HEK293T (cell line): ENCODE data around the gene TOR4A.

Experiments
- BHLHE40 ChIP-seq: fragments of 450-650 bp; IDR thresholded peaks from 2 replicates; pipeline ENCODE4 v1.6.1; 2016; ENCODE audit warnings: mild to moderate bottlenecking, moderate library complexity, borderline replicate concordance
- ELF4 ChIP-seq: fragments of 450-650 bp; IDR thresholded peaks from 2 replicates; pipeline ENCODE4 v1.6.1; 2017; ENCODE audit warnings: antibody characterized with exemption
- SP1 ChIP-seq: fragments of 450-650 bp; IDR thresholded peaks from 2 replicates; pipeline ENCODE4 v1.6.1; 2017
- TF ChIP-seq, protein P1 (sequence below): fragments of 450-650 bp; IDR thresholded peaks from 2 replicates; pipeline ENCODE4 v1.6.1; 2016

DNA sequence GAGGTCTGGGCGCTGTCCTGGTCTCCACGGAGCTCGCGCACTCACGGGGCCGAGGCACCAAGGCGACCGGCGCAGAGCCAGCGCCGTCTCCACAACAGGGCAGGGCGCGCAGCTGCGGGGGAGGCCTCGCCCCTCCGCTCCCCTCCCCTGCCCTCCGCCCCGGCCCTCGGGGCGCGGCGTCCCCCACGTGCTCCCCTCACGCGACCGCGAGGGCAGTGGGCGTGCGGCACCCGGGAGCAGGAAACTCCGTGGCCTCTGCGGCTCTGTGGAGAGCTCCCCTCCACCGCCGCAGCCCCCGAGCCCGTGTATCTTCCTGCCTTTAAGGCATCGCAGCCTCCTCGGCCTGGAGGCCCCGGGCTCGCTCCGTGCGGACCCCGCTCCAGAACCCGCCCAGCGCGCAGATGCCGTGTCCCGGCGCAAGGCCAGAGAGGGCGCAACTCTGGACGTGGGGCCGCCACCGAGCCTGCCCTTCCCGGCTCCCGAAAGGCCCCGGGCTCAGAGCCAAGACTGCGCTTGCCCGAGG lies 37.1 kb upstream of the TOR4A start:
- TF ChIP-seq ELF4: no peak
- TF ChIP-seq SP1: no peak
- TF ChIP-seq, protein P1, sequence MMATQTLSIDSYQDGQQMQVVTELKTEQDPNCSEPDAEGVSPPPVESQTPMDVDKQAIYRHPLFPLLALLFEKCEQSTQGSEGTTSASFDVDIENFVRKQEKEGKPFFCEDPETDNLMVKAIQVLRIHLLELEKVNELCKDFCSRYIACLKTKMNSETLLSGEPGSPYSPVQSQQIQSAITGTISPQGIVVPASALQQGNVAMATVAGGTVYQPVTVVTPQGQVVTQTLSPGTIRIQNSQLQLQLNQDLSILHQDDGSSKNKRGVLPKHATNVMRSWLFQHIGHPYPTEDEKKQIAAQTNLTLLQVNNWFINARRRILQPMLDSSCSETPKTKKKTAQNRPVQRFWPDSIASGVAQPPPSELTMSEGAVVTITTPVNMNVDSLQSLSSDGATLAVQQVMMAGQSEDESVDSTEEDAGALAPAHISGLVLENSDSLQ: no peak
- no peak for TF ChIP-seq BHLHE40
